GM12873 (cell line): ENCODE measurements around the gene SDK2.

Experiments
- CTCF ChIP-seq: IDR thresholded peaks from 2 replicates; pipeline ENCODE4 v1.5.1; 2012; ENCODE audit warnings: low read depth, mild to moderate bottlenecking, moderate library complexity, low read length, control low read depth; ENCODE audit not compliant: insufficient read depth; ENCODE audit errors: missing control alignments

Gene SDK2

GRCh38 chr17:73652886-73653480 is 8.7 kb upstream of the SDK2 start:
- no peak for TF ChIP-seq CTCF

- TF ChIP-seq CTCF = no peak
These were observed 6.5 kb upstream of the SDK2 start for GRCh38 chr17:73650617-73651200.

- TF ChIP-seq CTCF = peak; percentile 13
These were observed 5.9 kb upstream of the SDK2 start for GRCh38 chr17:73650140-73650539.

GRCh38 chr17:73648974-73649373 is 4.7 kb upstream of the SDK2 start:
- no peak for TF ChIP-seq CTCF

- no peak for TF ChIP-seq CTCF
These were observed 4.2 kb upstream of the SDK2 start for GRCh38 chr17:73648543-73648820.

GRCh38 chr17:73647772-73648542 is 3.7 kb upstream of the SDK2 start:
- TF ChIP-seq CTCF = no peak

- no peak for TF ChIP-seq CTCF
These were observed 3.1 kb upstream of the SDK2 start for GRCh38 chr17:73647301-73647695.
